Measurements from ENCODE around the gene CCDC47. TPM values are rescaled to one million over a fixed set of nuclear protein-coding genes. Genes with fewer than 3 reads are reported as not detected.

Gene CCDC47
- total and polyA plus RNA-seq, 2 of the 4 experiments (the other 2 are of a cell fraction): 45.7 to 62.0 TPM

GRCh38 chr17:63786971-63787711 is 13.7 kb upstream of the CCDC47 start:
- Histone ChIP-seq H4K8ac (ENCODE audit: low read depth in 2 of 2, low read length in 2 of 2) (no peak overlapping the region), H3K23ac (ENCODE audit: low read depth, low read length) (no peak overlapping the region), H3K9me1 (ENCODE audit: insufficient read depth, low read length) (peaks cover 12% of the 10 kb centered on the region), H2BK5ac (ENCODE audit: low read depth, low read length, poor library complexity, severe bottlenecking) (no peak overlapping the region), H2AFZ (replicated peaks; ENCODE audit: low read length, poor library complexity) (no peak overlapping the region), H3K4me3 (ENCODE audit: insufficient read depth, low read depth, low read length) (no peak overlapping the region), H3K4me1 (ENCODE audit: control insufficient read depth, insufficient read depth, low read length) (peaks cover 6% of the 10 kb centered on the region; the same call in 1 of the 2 replicates), H2AK9ac (replicated peaks; ENCODE audit: low read depth, low read length, poor library complexity) (no peak overlapping the region), H2BK120ac (ENCODE audit: low read depth, low read length) (no peak overlapping the region), H3K9me3 (ENCODE audit: control insufficient read depth, insufficient read depth, low read length) (no peaks in the 10 kb centered on the region), H2BK20ac (ENCODE audit: low read depth, low read length) (no peak overlapping the region), H3K56ac (ENCODE audit: extremely low read depth, insufficient read depth, low read length) (no peak overlapping the region), H3K36me3 (ENCODE audit: control insufficient read depth, insufficient read depth, low read length) (peaks cover 40% of the 10 kb centered on the region), H4K20me1 (ENCODE audit: insufficient read depth, low read length) (peaks cover 79% of the 10 kb centered on the region), H3K27me3 (ENCODE audit: control insufficient read depth, insufficient read depth, low read length) (no peaks in the 10 kb centered on the region), H4K91ac (ENCODE audit: insufficient read depth, low read depth, low read length) (no peak overlapping the region), H4K5ac (ENCODE audit: low read depth, low read length) (no peak overlapping the region), H2BK15ac (ENCODE audit: low read depth, low read length) (no peak overlapping the region), H3K27ac (ENCODE audit: insufficient read depth, low read length) (no peak overlapping the region), H3K18ac (ENCODE audit: low read depth, low read length) (no peak overlapping the region), H3K4me2 (ENCODE audit: low read depth, low read length) (no peak overlapping the region), H3K9ac (ENCODE audit: low read depth, low read length) (no peak overlapping the region), H3K4ac (ENCODE audit: low read depth, low read length) (no peak overlapping the region), H3K79me1 (ENCODE audit: low read depth in 1 of 2, low read length in 2 of 2) (peaks cover 16 to 66% of the 10 kb centered on the region in 2 experiments; a peak in 3 of 4 replicates), H2AK5ac (ENCODE audit: low read depth, low read length) (no peak overlapping the region), H3K14ac (replicated peaks; ENCODE audit: low read depth, low read length) (no peak overlapping the region)
- ChIA-PET POLR2A (ENCODE audit: unreplicated experiment) (no interaction called here), CTCF (no interaction called here)
- 100% methylated on average over 1 of the region's 13 CpGs; no CpG with 5 or more reads in 1 of the 2 experiments for WGBS, 2 experiments (ENCODE audit: extremely low coverage in 2 of 2, insufficient read length in 1 of 2)
- BruUV-seq (replicated peaks): no TSS peak
- dilution Hi-C loops (cut with HindIII; ENCODE audit: low sequenced_read_pairs, unreplicated experiment) (no loop called here), in situ Hi-C loops (cut with MboI; ENCODE audit: low sequenced_read_pairs) (no loop called here), intact Hi-C loops (cut with micrococcal nuclease) (no loop called here)
- DNase-seq (no peak), ATAC-seq (ENCODE audit: low read depth) (no peak)
- TF ChIP-seq MAZ (IDR thresholded peaks at IDR 0.05; ENCODE audit: borderline replicate concordance, low read depth, low read length): no peak
- no peak for TF ChIP-seq POLR2A (IDR thresholded peaks at IDR 0.05; ENCODE audit: low read depth, low read length)
- no peak for TF ChIP-seq CHD1 (IDR thresholded peaks at IDR 0.05; ENCODE audit: low read depth, low read length)
- TF ChIP-seq NFE2L2 (IDR thresholded peaks at IDR 0.05; ENCODE audit: low read depth, low read length): no peak
- TF ChIP-seq RFX5 (IDR thresholded peaks at IDR 0.05; ENCODE audit: low read depth, low read length): no peak
- no peak for TF ChIP-seq BHLHE40 (IDR thresholded peaks at IDR 0.05; ENCODE audit: low read depth, low read length)
- TF ChIP-seq SMC3 (IDR thresholded peaks at IDR 0.05; ENCODE audit: low read depth, low read length): no peak
- no peak for TF ChIP-seq MAFK (IDR thresholded peaks at IDR 0.05; ENCODE audit: low read depth, low read length)
- TF ChIP-seq ELK1 (IDR thresholded peaks at IDR 0.05; ENCODE audit: borderline replicate concordance, low read depth, low read length): no peak
- no peak for TF ChIP-seq RAD21 (IDR thresholded peaks at IDR 0.05; ENCODE audit: low read length)
- TF ChIP-seq MXI1 (IDR thresholded peaks at IDR 0.05; ENCODE audit: borderline replicate concordance, low read depth, low read length): no peak
- TF ChIP-seq, protein P1, sequence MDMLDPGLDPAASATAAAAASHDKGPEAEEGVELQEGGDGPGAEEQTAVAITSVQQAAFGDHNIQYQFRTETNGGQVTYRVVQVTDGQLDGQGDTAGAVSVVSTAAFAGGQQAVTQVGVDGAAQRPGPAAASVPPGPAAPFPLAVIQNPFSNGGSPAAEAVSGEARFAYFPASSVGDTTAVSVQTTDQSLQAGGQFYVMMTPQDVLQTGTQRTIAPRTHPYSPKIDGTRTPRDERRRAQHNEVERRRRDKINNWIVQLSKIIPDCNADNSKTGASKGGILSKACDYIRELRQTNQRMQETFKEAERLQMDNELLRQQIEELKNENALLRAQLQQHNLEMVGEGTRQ (IDR thresholded peaks at IDR 0.05; ENCODE audit: low read depth, low read length): no peak
- TF ChIP-seq, protein P2, sequence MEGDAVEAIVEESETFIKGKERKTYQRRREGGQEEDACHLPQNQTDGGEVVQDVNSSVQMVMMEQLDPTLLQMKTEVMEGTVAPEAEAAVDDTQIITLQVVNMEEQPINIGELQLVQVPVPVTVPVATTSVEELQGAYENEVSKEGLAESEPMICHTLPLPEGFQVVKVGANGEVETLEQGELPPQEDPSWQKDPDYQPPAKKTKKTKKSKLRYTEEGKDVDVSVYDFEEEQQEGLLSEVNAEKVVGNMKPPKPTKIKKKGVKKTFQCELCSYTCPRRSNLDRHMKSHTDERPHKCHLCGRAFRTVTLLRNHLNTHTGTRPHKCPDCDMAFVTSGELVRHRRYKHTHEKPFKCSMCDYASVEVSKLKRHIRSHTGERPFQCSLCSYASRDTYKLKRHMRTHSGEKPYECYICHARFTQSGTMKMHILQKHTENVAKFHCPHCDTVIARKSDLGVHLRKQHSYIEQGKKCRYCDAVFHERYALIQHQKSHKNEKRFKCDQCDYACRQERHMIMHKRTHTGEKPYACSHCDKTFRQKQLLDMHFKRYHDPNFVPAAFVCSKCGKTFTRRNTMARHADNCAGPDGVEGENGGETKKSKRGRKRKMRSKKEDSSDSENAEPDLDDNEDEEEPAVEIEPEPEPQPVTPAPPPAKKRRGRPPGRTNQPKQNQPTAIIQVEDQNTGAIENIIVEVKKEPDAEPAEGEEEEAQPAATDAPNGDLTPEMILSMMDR (conservative IDR thresholded peaks at IDR 0.05; ENCODE audit: low read depth, low read length): no peak
- no peak for TF ChIP-seq FOS (IDR thresholded peaks at IDR 0.05; ENCODE audit: low read depth, low read length)
